PC-3 (cell line): ENCODE measurements around the gene LIPA. TPM values are rescaled to one million over a fixed set of nuclear protein-coding genes. Genes with fewer than 3 reads are reported as not detected.

Experiments used
- ATAC-seq: fragments of 200-7000 bp; cut with Tn5 transposase; 2 replicates; pipeline ENCODE4 v1.9.1; 2020; ENCODE audit warnings: mild to moderate bottlenecking, moderate library complexity
- BruUV-seq: library from RNA; stranded (reverse); fragments of 400-500 nt; replicated peaks from 2 replicates; lab custom pipeline; 2021; lab: Mats Ljungman, UMichigan
- CTCF ChIA-PET: fragments of 300-600 bp; sonication (Branson Sonifier 250); formaldehyde crosslinking; loops from one replicate; lab custom pipeline; 2022; ENCODE audit warnings: antibody characterized with exemption; lab: Charles Lee
- POLR2A ChIA-PET: fragments of 300-600 bp; sonication (Branson Sonifier 250); formaldehyde crosslinking; loops from one replicate; lab custom pipeline; 2022; ENCODE audit warnings: antibody characterized with exemption; ENCODE audit not compliant: unreplicated experiment; lab: Charles Lee
- DNase-seq: peaks from one replicate; pipeline ENCODE4 v3.0.0-alpha.2; 2015
- H2AFZ ChIP-seq: fragments of 300-600 bp; sonication (generic); 2 replicates; pipeline ENCODE4 v1.6.0; 2016; ENCODE audit warnings: antibody characterized with exemption, low read length
- H3F3A ChIP-seq: fragments of 300-600 bp; sonication (generic); one replicate; pipeline ENCODE4 v1.6.0; 2017; ENCODE audit warnings: antibody characterized with exemption, low read length, control low read depth, mild to moderate bottlenecking; ENCODE audit not compliant: unreplicated experiment
- H3K27ac ChIP-seq: fragments of 300-600 bp; sonication (generic); 2 replicates; pipeline ENCODE4 v1.5.1; 2016; ENCODE audit warnings: mild to moderate bottlenecking, low read length
- H3K27me3 ChIP-seq: fragments of 300-600 bp; sonication (generic); 2 replicates; pipeline ENCODE4 v1.6.1; 2016; ENCODE audit warnings: low read length, mixed read lengths
- H3K36me3 ChIP-seq: fragments of 300-600 bp; sonication (generic); 2 replicates; pipeline ENCODE4 v1.6.1; 2016; ENCODE audit warnings: low read depth, mixed run types, low read length, mixed read lengths
- H3K4me1 ChIP-seq: fragments of 300-600 bp; sonication (generic); 2 replicates; pipeline ENCODE4 v1.5.1; 2016; ENCODE audit warnings: low read length; ENCODE audit not compliant: insufficient read depth
- H3K4me2 ChIP-seq: fragments of 300-600 bp; sonication (generic); 2 replicates; pipeline ENCODE4 v1.6.0; 2016; ENCODE audit warnings: low read length
- H3K4me3 ChIP-seq: fragments of 300-600 bp; sonication (generic); 2 replicates; pipeline ENCODE4 v1.5.1; 2016; ENCODE audit warnings: mild to moderate bottlenecking, low read length, mixed read lengths
- H3K79me2 ChIP-seq: fragments of 300-600 bp; sonication (generic); 2 replicates; pipeline ENCODE4 v1.6.1; 2017; ENCODE audit warnings: low read length, mixed read lengths
- H3K9ac ChIP-seq: fragments of 300-600 bp; sonication (generic); 2 replicates; pipeline ENCODE4 v1.6.0; 2016; ENCODE audit warnings: mild to moderate bottlenecking, low read length
- H3K9me2 ChIP-seq: fragments of 300-600 bp; sonication (generic); replicated peaks from 2 replicates; pipeline ENCODE4 v1.6.1; 2016; ENCODE audit warnings: mixed run types, low read length, mixed read lengths
- H3K9me3 ChIP-seq: fragments of 300-600 bp; sonication (generic); 2 replicates; pipeline ENCODE4 v1.6.1; 2016; ENCODE audit warnings: low read length, mixed read lengths
- H4K20me1 ChIP-seq: fragments of 300-600 bp; sonication (generic); 2 replicates; pipeline ENCODE4 v1.6.1; 2016; ENCODE audit warnings: low read length, mixed read lengths
- EZH2 ChIP-seq: fragments of 300-600 bp; sonication (generic); IDR thresholded peaks from one replicate; pipeline ENCODE4 v1.6.1; 2017; ENCODE audit warnings: antibody characterized with exemption, mild to moderate bottlenecking, low read length; ENCODE audit not compliant: unreplicated experiment
- EZH2phosphoT487 ChIP-seq: fragments of 300-600 bp; sonication (generic); IDR thresholded peaks from 2 replicates; pipeline ENCODE4 v1.6.1; 2018; ENCODE audit warnings: mild to moderate bottlenecking, antibody characterized with exemption, low read length, borderline replicate concordance
- intact Hi-C: fragments of 100-400 bp; cut with micrococcal nuclease; formaldehyde crosslinking; loops from 2 replicates; pipeline ENCODE4 v1.9.0; 2023
- total RNA-seq: library from RNA; depleted of rRNA; stranded (reverse); fragments of >200 nt; gene quantifications from 2 replicates; pipeline ENCODE4 v1.2.3, GENCODE V29; 2014
- TF ChIP-seq, protein P1 (sequence below): fragments of 300-600 bp; sonication (generic); conservative IDR thresholded peaks from 2 replicates; pipeline ENCODE4 v1.5.1; 2017; ENCODE audit warnings: antibody characterized with exemption, low read depth, mild to moderate bottlenecking, low read length

The LIPA gene
- total RNA-seq, 1 experiment from 2014 or later = 55.7 TPM

DNA sequence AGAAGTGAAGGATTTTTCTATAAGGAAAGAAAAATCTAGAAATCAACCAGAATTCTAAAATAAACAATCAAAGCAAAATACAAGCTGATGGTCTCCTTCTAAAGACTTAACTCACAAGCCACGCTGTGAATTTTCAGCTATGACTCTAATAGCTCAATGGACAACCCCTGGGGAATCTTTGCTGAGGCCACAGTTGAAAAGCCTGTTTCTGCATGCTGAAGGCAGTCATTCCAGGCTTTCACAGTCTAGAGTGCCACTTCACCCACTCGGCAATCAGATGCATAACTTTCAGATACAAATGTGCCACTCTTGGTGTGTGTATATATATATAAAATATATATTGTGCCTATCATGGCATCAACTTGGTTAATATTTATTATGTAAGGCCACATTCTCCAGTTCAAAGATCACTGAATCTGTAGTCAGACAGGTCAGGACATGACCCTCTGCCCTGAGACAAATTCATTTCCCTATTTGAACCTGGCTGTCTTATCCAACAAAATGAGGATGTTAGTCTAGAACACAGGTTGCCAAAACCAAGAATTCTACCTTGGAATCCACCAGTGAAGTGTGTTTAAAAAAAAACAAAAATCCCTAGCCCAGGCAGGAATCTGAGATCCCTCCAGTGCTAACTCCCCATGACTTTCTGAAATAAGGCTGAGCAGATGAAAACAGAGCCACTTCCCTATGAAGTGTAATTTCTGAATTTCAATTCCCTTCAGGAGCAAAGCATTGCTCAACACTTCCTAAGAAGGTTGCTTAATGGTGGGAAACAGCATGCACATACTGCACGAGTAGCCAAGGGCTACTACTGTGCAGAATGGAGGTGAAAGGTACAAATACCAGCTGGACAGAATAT is 9.9 kb downstream of the LIPA start:
- DNase-seq (no peak), ATAC-seq (no peak)
- BruUV-seq = no TSS peak
- no peaks in the 10 kb centered on the region for H3K79me2 ChIP-seq
- H3K4me3 ChIP-seq = no peak overlapping the region
- TF ChIP-seq EZH2phosphoT487 (no peak), EZH2 (no peak)
- TF ChIP-seq, protein P1, sequence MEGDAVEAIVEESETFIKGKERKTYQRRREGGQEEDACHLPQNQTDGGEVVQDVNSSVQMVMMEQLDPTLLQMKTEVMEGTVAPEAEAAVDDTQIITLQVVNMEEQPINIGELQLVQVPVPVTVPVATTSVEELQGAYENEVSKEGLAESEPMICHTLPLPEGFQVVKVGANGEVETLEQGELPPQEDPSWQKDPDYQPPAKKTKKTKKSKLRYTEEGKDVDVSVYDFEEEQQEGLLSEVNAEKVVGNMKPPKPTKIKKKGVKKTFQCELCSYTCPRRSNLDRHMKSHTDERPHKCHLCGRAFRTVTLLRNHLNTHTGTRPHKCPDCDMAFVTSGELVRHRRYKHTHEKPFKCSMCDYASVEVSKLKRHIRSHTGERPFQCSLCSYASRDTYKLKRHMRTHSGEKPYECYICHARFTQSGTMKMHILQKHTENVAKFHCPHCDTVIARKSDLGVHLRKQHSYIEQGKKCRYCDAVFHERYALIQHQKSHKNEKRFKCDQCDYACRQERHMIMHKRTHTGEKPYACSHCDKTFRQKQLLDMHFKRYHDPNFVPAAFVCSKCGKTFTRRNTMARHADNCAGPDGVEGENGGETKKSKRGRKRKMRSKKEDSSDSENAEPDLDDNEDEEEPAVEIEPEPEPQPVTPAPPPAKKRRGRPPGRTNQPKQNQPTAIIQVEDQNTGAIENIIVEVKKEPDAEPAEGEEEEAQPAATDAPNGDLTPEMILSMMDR = no peak
- intact Hi-C loops = no loop called here
- H3K27me3 ChIP-seq = no peaks in the 10 kb centered on the region
- no peak overlapping the region for H3K4me2 ChIP-seq
- ChIA-PET CTCF (no interaction called here), POLR2A (no interaction called here)
- H2AFZ ChIP-seq = no peak overlapping the region
- H3K9me2 ChIP-seq = no peaks in the 10 kb centered on the region
- no peak overlapping the region for H3K27ac ChIP-seq
- no peak overlapping the region for H3K9ac ChIP-seq
- H3F3A ChIP-seq = no peaks in the 10 kb centered on the region
- peaks cover 13% of the 10 kb centered on the region; the same call in 1 of the 2 replicates for H3K36me3 ChIP-seq
- no peaks in the 10 kb centered on the region for H3K9me3 ChIP-seq
- H4K20me1 ChIP-seq = no peaks in the 10 kb centered on the region
- no peaks in the 10 kb centered on the region for H3K4me1 ChIP-seq

DNA sequence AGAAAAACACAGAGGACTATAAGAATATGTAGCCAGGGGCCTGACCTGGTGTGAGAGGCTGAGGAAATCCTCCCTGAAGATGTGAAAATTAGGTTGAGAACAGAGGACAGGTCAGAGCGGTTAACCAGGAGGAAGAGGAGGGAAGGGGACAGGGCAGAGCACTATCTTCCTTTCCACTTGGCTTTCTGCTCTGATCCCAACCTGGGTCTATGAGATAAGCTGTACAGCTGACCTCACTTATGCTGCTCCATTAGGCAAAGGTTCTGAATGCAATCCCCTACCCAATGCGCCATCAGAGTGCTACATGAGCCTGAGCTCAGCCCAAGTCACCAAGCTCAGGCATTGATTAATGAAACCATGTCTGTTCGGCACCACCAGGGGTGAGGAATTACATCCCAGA is 10.5 kb downstream of the LIPA start:
- Histone ChIP-seq H3K9me3 (no peaks in the 10 kb centered on the region), H3K4me1 (no peaks in the 10 kb centered on the region), H3F3A (no peaks in the 10 kb centered on the region), H3K36me3 (peaks cover 13% of the 10 kb centered on the region; the same call in 1 of the 2 replicates), H3K79me2 (no peaks in the 10 kb centered on the region), H3K4me2 (no peak overlapping the region), H3K9me2 (no peaks in the 10 kb centered on the region), H2AFZ (no peak overlapping the region), H4K20me1 (no peaks in the 10 kb centered on the region), H3K9ac (no peak overlapping the region), H3K4me3 (no peak overlapping the region), H3K27me3 (no peaks in the 10 kb centered on the region), H3K27ac (no peak overlapping the region)
- TF ChIP-seq, protein P1 = no peak
- no peak for TF ChIP-seq EZH2
- ChIA-PET POLR2A (no interaction called here), CTCF (no interaction called here)
- ATAC-seq (no peak), DNase-seq (no peak)
- intact Hi-C loops = no loop called here
- no TSS peak for BruUV-seq

DNA sequence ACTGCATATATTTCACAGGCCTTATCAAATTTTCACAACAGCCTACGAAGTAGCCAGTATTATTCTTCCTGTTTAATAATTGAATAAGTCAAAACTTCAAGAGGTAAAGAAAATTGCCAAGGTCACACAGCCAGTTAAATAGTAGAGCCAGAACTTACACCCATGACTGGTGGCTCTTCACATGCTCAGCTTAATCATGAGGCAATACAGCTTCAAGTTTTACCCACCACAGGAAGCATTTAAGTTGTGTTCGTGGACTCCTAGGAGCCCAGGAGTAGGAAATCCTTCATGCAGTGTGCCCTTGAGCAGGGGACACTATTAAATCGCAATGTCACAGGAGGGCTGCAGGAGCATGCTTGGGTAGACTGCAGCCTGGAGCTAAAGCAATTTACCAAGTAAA is 11.1 kb downstream of the LIPA start:
- Histone ChIP-seq H3K79me2 (no peaks in the 10 kb centered on the region), H3K27me3 (no peaks in the 10 kb centered on the region), H3K9ac (no peak overlapping the region), H3K4me1 (no peaks in the 10 kb centered on the region), H3K9me2 (no peaks in the 10 kb centered on the region), H3K4me3 (no peak overlapping the region), H3F3A (no peaks in the 10 kb centered on the region), H2AFZ (no peak overlapping the region), H3K36me3 (peaks cover 13% of the 10 kb centered on the region; the same call in 1 of the 2 replicates), H3K4me2 (no peak overlapping the region), H3K9me3 (no peaks in the 10 kb centered on the region), H4K20me1 (no peaks in the 10 kb centered on the region), H3K27ac (no peak overlapping the region)
- intact Hi-C loops = no loop called here
- CTCF ChIA-PET = no interaction called here
- POLR2A ChIA-PET = no interaction called here
- TF ChIP-seq EZH2 = no peak
- TF ChIP-seq EZH2phosphoT487 = no peak
- TF ChIP-seq, protein P1 = no peak
- BruUV-seq = no TSS peak
- no peak for ATAC-seq
- DNase-seq = no peak
